Activated CD8-positive, alpha-beta T cell treated with anti-CD3 and anti-CD28 coated beads for 36 hours (primary cell): Measurements from ENCODE around the gene ANKRD24. TPM values are rescaled to one million over a fixed set of nuclear protein-coding genes. Genes with fewer than 3 reads are reported as not detected.
"Not testable (repeated sequence)": the region's sequence is repeated elsewhere in the genome, so short reads cannot be mapped to it uniquely, and the experiment has no call there.

Source experiments
- ATAC-seq: fragments of 200-7000 bp; cut with Tn5 transposase; one replicate; pipeline ENCODE4 v1.10.0; 2021; ENCODE audit warnings: mild to moderate bottlenecking, moderate library complexity
- CTCF ChIA-PET: fragments of 350-600 bp; sonication (Branson Sonifier 250); formaldehyde crosslinking; loops from one replicate; lab custom pipeline; 2021; ENCODE audit warnings: antibody characterized with exemption; lab: Charles Lee
- POLR2A ChIA-PET: fragments of 350-600 bp; sonication (Branson Sonifier 250); formaldehyde crosslinking; loops from one replicate; lab custom pipeline; 2021; ENCODE audit warnings: antibody characterized with exemption; lab: Charles Lee
- DNase-seq: peaks from one replicate; pipeline ENCODE4 v3.0.0-alpha.2; 2020
- H3K27ac Mint-ChIP-seq: one replicate; pipeline ENCODE4 v1.8.0; 2021; ENCODE audit warnings: mild to moderate bottlenecking, mixed read lengths
- H3K27me3 Mint-ChIP-seq: one replicate; pipeline ENCODE4 v1.8.0; 2021; ENCODE audit warnings: mixed read lengths
- H3K36me3 Mint-ChIP-seq: one replicate; pipeline ENCODE4 v1.8.0; 2021; ENCODE audit warnings: low read depth, mixed read lengths
- H3K4me1 Mint-ChIP-seq: one replicate; pipeline ENCODE4 v1.8.0; 2021; ENCODE audit warnings: low read depth, mixed read lengths
- H3K4me3 Mint-ChIP-seq: one replicate; pipeline ENCODE4 v1.8.0; 2021; ENCODE audit warnings: mild to moderate bottlenecking, moderate library complexity, mixed read lengths
- H3K9me3 Mint-ChIP-seq: one replicate; pipeline ENCODE4 v1.8.0; 2021; ENCODE audit warnings: mixed read lengths
- intact Hi-C: fragments of 100-400 bp; cut with micrococcal nuclease; formaldehyde crosslinking; loops from one replicate; pipeline ENCODE4 v1.10.0; 2022
- total RNA-seq, 2 experiments: library from RNA; stranded (reverse); gene quantifications; one replicate each; pipeline ENCODE4 v1.2.3, GENCODE V29; 2021
- TF ChIP-seq, protein P1 (sequence below): fragments of 200-600 bp; IDR thresholded peaks from one replicate; pipeline ENCODE4 v1.8.0; 2022; ENCODE audit warnings: antibody characterized with exemption, mild to moderate bottlenecking

The ANKRD24 gene
- total RNA-seq, 2 experiments from 2014 or later: 1.6 to 1.8 TPM

DNA sequence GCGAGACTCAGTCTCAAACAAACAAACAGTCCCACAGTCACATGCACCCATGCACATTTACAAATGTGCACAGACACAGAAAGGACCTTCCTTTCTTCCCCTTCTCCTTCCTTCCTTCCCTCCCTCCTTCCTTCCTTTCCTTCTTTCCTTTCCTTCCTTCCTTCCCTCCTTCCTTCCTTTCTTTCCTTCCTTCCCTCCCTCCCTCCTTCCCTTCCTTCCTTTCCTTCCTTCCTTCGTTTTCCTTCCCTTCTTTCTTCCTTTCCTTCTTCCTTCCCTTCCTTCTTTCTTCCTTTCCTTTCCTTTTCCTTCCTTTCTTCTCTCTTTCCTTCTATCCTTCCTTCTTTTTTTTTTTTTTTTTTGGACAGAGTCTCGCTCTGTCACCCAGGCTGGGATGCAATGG, 30.6 kb downstream of the ANKRD24 start:
- Mint-ChIP-seq H3K27me3 (no peaks in the 10 kb centered on the region), H3K4me3 (no peak overlapping the region), H3K36me3 (no peaks in the 10 kb centered on the region), H3K27ac (no peak overlapping the region), H3K9me3 (peaks cover 5% of the 10 kb centered on the region), H3K4me1 (peaks cover 2% of the 10 kb centered on the region)
- intact Hi-C loops: no loop called here
- CTCF ChIA-PET: no interaction called here
- POLR2A ChIA-PET: no interaction called here
- DNase-seq (no peak), ATAC-seq (no peak)
- TF ChIP-seq, protein P1, sequence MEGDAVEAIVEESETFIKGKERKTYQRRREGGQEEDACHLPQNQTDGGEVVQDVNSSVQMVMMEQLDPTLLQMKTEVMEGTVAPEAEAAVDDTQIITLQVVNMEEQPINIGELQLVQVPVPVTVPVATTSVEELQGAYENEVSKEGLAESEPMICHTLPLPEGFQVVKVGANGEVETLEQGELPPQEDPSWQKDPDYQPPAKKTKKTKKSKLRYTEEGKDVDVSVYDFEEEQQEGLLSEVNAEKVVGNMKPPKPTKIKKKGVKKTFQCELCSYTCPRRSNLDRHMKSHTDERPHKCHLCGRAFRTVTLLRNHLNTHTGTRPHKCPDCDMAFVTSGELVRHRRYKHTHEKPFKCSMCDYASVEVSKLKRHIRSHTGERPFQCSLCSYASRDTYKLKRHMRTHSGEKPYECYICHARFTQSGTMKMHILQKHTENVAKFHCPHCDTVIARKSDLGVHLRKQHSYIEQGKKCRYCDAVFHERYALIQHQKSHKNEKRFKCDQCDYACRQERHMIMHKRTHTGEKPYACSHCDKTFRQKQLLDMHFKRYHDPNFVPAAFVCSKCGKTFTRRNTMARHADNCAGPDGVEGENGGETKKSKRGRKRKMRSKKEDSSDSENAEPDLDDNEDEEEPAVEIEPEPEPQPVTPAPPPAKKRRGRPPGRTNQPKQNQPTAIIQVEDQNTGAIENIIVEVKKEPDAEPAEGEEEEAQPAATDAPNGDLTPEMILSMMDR: no peak

- no peak for DNase-seq
- intact Hi-C loops: no loop called here
- ChIA-PET CTCF (interaction anchor here (1.3 kb wide), 1 partner anchor 29 kb away, joined by 3 read pairs; no protein-coding TSS in a partner anchor), POLR2A (interaction anchor here (1.8 kb wide), 1 partner anchor 14 kb away, joined by 4 read pairs; the partner anchor contains the start of gene EBI3)
- H3K9me3 Mint-ChIP-seq: peaks cover 5% of the 10 kb centered on the region
- no peaks in the 10 kb centered on the region for H3K27me3 Mint-ChIP-seq
- ATAC-seq: no peak
- H3K4me3 Mint-ChIP-seq: no peak overlapping the region
- TF ChIP-seq, protein P1: no peak
- H3K4me1 Mint-ChIP-seq: peaks cover 2% of the 10 kb centered on the region
- H3K27ac Mint-ChIP-seq: no peak overlapping the region
- H3K36me3 Mint-ChIP-seq: no peaks in the 10 kb centered on the region
Measured at GRCh38 chr19:4215807-4216206, 33.3 kb downstream of the ANKRD24 start.

- intact Hi-C loops: no loop called here
- ATAC-seq (no peak), DNase-seq (no peak)
- Mint-ChIP-seq H3K4me3 (no peak overlapping the region), H3K36me3 (no peaks in the 10 kb centered on the region), H3K27me3 (peaks cover 1% of the 10 kb centered on the region), H3K27ac (no peak overlapping the region), H3K4me1 (peaks cover 2% of the 10 kb centered on the region), H3K9me3 (peaks cover 5% of the 10 kb centered on the region)
- TF ChIP-seq, protein P1: no peak
- CTCF ChIA-PET: interaction anchor here (1.3 kb wide), 1 partner anchor 30 kb away, joined by 3 read pairs; no protein-coding TSS in a partner anchor
- POLR2A ChIA-PET: interaction anchor here (0.9 to 1.8 kb wide), 2 partner anchors 13 to 231 kb away, joined by 3 to 4 read pairs; partner anchors contain the start of genes EBI3 and EEF2
Measured at GRCh38 chr19:4216846-4217245, 34.4 kb downstream of the ANKRD24 start.

DNA sequence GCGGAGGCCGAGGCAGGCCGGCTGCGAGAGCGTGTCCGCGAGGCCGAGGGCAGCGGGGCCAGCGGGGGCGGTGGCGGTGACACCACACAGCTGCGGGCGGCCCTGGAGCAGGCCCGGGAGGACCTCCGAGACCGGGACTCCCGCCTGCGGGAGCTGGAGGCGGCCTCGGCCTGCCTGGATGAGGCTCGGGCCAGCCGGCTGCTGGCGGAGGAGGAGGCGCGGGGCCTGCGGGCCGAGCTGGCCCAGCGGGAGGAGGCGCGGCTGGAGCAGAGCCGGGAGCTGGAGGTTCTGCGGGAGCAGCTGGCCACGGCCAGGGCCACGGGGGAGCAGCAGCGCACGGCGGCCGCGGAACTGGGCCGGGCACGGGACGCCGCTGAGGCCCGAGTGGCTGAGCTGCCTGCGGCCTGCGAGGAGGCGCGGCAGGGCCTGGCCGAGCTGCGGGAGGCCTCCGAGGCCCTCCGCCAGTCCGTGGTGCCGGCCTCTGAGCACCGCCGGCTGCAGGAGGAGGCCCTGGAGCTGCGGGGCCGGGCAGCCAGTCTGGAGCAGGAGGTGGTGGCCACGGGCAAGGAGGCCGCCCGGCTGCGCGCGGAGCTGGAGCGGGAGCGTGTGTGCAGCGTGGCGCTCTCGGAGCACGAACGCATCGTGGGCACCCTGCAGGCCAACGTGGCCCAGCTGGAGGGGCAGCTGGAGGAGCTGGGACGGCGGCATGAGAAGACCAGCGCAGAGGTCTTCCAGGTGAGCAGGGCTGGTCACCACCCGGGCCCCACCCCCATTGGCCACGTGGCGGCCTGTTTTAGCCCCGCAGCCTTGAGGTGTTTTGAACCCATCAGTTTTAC, 35.2 kb downstream of the ANKRD24 start:
- Mint-ChIP-seq H3K9me3 (peaks cover 5% of the 10 kb centered on the region), H3K4me1 (peaks cover 2% of the 10 kb centered on the region), H3K27me3 (peaks cover 1% of the 10 kb centered on the region), H3K36me3 (no peaks in the 10 kb centered on the region), H3K4me3 (no peak overlapping the region), H3K27ac (no peak overlapping the region)
- ChIA-PET POLR2A (interaction anchor here (1.8 kb wide), 1 partner anchor 12 kb away, joined by 4 read pairs; the partner anchor contains the start of gene EBI3), CTCF (interaction anchor here (0.6 to 2.3 kb wide), 4 partner anchors 10 to 78 kb away, joined by 3 to 9 read pairs (median 6); no protein-coding TSS in a partner anchor)
- intact Hi-C loops: no loop called here
- ATAC-seq: no peak
- TF ChIP-seq, protein P1: no peak
- no peak for DNase-seq

- DNase-seq, H3K4me3 Mint-ChIP-seq, H3K9me3 Mint-ChIP-seq, H3K4me1 Mint-ChIP-seq, POLR2A ChIA-PET, ATAC-seq, H3K27me3 Mint-ChIP-seq, H3K27ac Mint-ChIP-seq, H3K36me3 Mint-ChIP-seq, intact Hi-C loops: not testable (repeated sequence)
- CTCF ChIA-PET: interaction anchor here (1.5 to 2.3 kb wide), 3 partner anchors 10 to 78 kb away, joined by 5 to 9 read pairs (median 6); no protein-coding TSS in a partner anchor
Measured at GRCh38 chr19:4218523-4218922, 36.0 kb downstream of the ANKRD24 start.
